ENCODE data around the gene CENATAC.
"Not testable (repeated sequence)": the region's sequence is repeated elsewhere in the genome, so short reads cannot be mapped to it uniquely, and the experiment has no call there.

The CENATAC gene

GRCh38 chr11:118997627-118998387, at the start of gene CENATAC:
Gene CENATAC (plus strand): TSS chr11:118998138. CDS start chr11:118998198, 60 bp downstream.
- peak; percentile 97 for DNase-seq (ENCODE audit: low spot score)

GRCh38 chr11:118953265-118953664, 44.7 kb upstream of the CENATAC start:
- DNase-seq (ENCODE audit: low spot score) = no peak

- DNase-seq (ENCODE audit: low spot score) = not testable (repeated sequence)
These were observed 44.0 kb upstream of the CENATAC start for GRCh38 chr11:118953976-118954375.

GRCh38 chr11:118956094-118956846, 41.7 kb upstream of the CENATAC start, which contains the start of gene UPK2:
Gene UPK2 (plus strand): TSS chr11:118956298. CDS start chr11:118956351, 53 bp downstream.
- peak; percentile 89 for DNase-seq (ENCODE audit: low spot score)

- DNase-seq (ENCODE audit: low spot score) = no peak
These were observed 41.0 kb upstream of the CENATAC start for GRCh38 chr11:118956847-118957469.

GRCh38 chr11:118957549-118957948, 40.4 kb upstream of the CENATAC start:
- DNase-seq (ENCODE audit: low spot score) = no peak

- DNase-seq (ENCODE audit: low spot score) = no peak
These were observed 40.0 kb upstream of the CENATAC start for GRCh38 chr11:118957968-118958367.

- DNase-seq (ENCODE audit: low spot score) = no peak
These were observed 39.4 kb upstream of the CENATAC start for GRCh38 chr11:118958577-118958976.

- DNase-seq (ENCODE audit: low spot score) = no peak
These were observed 36.7 kb upstream of the CENATAC start for GRCh38 chr11:118961189-118961588.

GRCh38 chr11:118961591-118961990, 36.3 kb upstream of the CENATAC start:
- no peak for DNase-seq (ENCODE audit: low spot score)

- not testable (repeated sequence) for DNase-seq (ENCODE audit: low spot score)
These were observed 28.4 kb upstream of the CENATAC start for GRCh38 chr11:118969508-118969907.

- DNase-seq (ENCODE audit: low spot score) = no peak
These were observed 26.3 kb upstream of the CENATAC start, which contains the start of gene FOXR1 for GRCh38 chr11:118971646-118972045. Gene FOXR1 (plus strand): TSS chr11:118971761. CDS start chr11:118971932, 171 bp downstream.

GRCh38 chr11:118973985-118974384, 24.0 kb upstream of the CENATAC start:
- no peak for DNase-seq (ENCODE audit: low spot score)

GRCh38 chr11:118975771-118976709, 21.9 kb upstream of the CENATAC start:
- no peak for DNase-seq (ENCODE audit: low spot score)

- DNase-seq (ENCODE audit: low spot score) = no peak
These were observed 18.5 kb upstream of the CENATAC start for GRCh38 chr11:118979434-118979833.

GRCh38 chr11:118980191-118980881, 17.6 kb upstream of the CENATAC start:
- DNase-seq (ENCODE audit: low spot score) = no peak

- DNase-seq (ENCODE audit: low spot score) = not testable (repeated sequence)
These were observed 13.6 kb upstream of the CENATAC start for GRCh38 chr11:118984337-118984736.

- DNase-seq (ENCODE audit: low spot score) = no peak
These were observed 13.1 kb upstream of the CENATAC start for GRCh38 chr11:118984825-118985224.

- no peak for DNase-seq (ENCODE audit: low spot score)
These were observed 9.7 kb upstream of the CENATAC start for GRCh38 chr11:118988280-118988679.

- DNase-seq (ENCODE audit: low spot score) = not testable (repeated sequence)
These were observed 6.4 kb upstream of the CENATAC start for GRCh38 chr11:118991486-118992038.
